SK-N-SH (cell line): ENCODE data around the gene SEMA3C. TPM values are rescaled to one million over a fixed set of nuclear protein-coding genes. Genes with fewer than 3 reads are reported as not detected.
A peak's percentile ranks its signal among the peaks of the same experiment; 100 is the strongest.

Source experiments
- CTCF ChIA-PET: fragments of 300-600, 350-600 bp; formaldehyde crosslinking; extraction: SDS; loops from one replicate; lab custom pipeline; 2021; lab: Yijun Ruan, JAX
- POLR2A ChIA-PET: fragments of 350-600 bp; sonication (Branson Sonifier 250); formaldehyde crosslinking; extraction: SDS; loops from one replicate; lab custom pipeline; 2020; ENCODE audit warnings: antibody characterized with exemption, inconsistent platforms; lab: Yijun Ruan, JAX
- DNase-seq: peaks from one replicate; pipeline ENCODE4 v3.0.0; 2012
- H2AFZ ChIP-seq: fragments of 200-600 bp; sonication (generic); 2 replicates; pipeline ENCODE4 v1.8.1; 2016; ENCODE audit warnings: antibody characterized with exemption, mild to moderate bottlenecking, low read depth
- H3F3A ChIP-seq: fragments of 200-600 bp; sonication (generic); replicated peaks from 2 replicates; pipeline ENCODE3; 2016; ENCODE audit warnings: antibody characterized with exemption, mild to moderate bottlenecking; ENCODE audit not compliant: insufficient read depth
- H3K27ac ChIP-seq, 2 experiments: fragments of 200-500 bp in 1 of 2; fragments of 200-600 bp in 1 of 2; sonication (Bioruptor generic) in 1 of 2; sonication (generic), shearing (Covaris generic) in 1 of 2; 2 replicates each; pipeline versions ENCODE4 v1.5.1 to v1.6.1; 2014 to 2016; ENCODE audit warnings: low read depth in 2 of 2, inconsistent platforms in 1 of 2, low read length in 1 of 2, mild to moderate bottlenecking in 1 of 2, mixed read lengths in 1 of 2
- H3K27me3 ChIP-seq: fragments of 200-600 bp; sonication (generic), shearing (Covaris generic); 2 replicates; pipeline ENCODE4 v1.6.1; 2016; ENCODE audit warnings: mixed run types; ENCODE audit not compliant: insufficient read depth
- H3K36me3 ChIP-seq, 2 experiments: fragments of 200-500 bp in 1 of 2; fragments of 200-600 bp in 1 of 2; sonication (Bioruptor generic) in 1 of 2; sonication (generic) in 1 of 2; replicated peaks in 1 of 2; 2 replicates each; pipeline versions ENCODE3 to v1.5.1; 2014 to 2016; ENCODE audit warnings: low read length in 1 of 2, mild to moderate bottlenecking in 1 of 2; ENCODE audit not compliant: insufficient read depth in 2 of 2, control insufficient read depth in 1 of 2
- H3K4me1 ChIP-seq, 2 experiments: fragments of 200-500 bp in 1 of 2; fragments of 200-600 bp in 1 of 2; sonication (Bioruptor generic) in 1 of 2; sonication (generic), shearing (Covaris generic) in 1 of 2; 2 replicates each; pipeline versions ENCODE4 v1.5.1 to v1.6.1; 2014 to 2016; ENCODE audit warnings: low read depth in 1 of 2, low read length in 1 of 2, mixed run types in 1 of 2; ENCODE audit not compliant: insufficient read depth in 2 of 2, control insufficient read depth in 1 of 2
- H3K4me2 ChIP-seq: fragments of 200-600 bp; sonication (generic), shearing (Covaris generic); 2 replicates; pipeline ENCODE4 v1.6.1; 2017; ENCODE audit warnings: mixed run types
- H3K4me3 ChIP-seq, 2 experiments: fragments of 200-500 bp in 1 of 2; fragments of 200-600 bp in 1 of 2; sonication (Bioruptor generic) in 1 of 2; sonication (generic), shearing (Covaris generic) in 1 of 2; 2 replicates each; pipeline versions ENCODE4 v1.5.1 to v1.8.1; 2014 to 2016; ENCODE audit warnings: low read depth in 2 of 2, inconsistent platforms in 1 of 2, low read length in 1 of 2, mild to moderate bottlenecking in 1 of 2, mixed read lengths in 1 of 2, moderate library complexity in 1 of 2
- H3K79me2 ChIP-seq: fragments of 200-600 bp; sonication (generic); 2 replicates; pipeline ENCODE4 v1.8.1; 2017; ENCODE audit warnings: mild to moderate bottlenecking; ENCODE audit not compliant: insufficient read depth
- H3K9ac ChIP-seq: fragments of 200-600 bp; sonication (generic); 2 replicates; pipeline ENCODE4 v1.6.1; 2017; ENCODE audit warnings: mixed run types
- H3K9me2 ChIP-seq: fragments of 200-600 bp; sonication (generic); 2 replicates; pipeline ENCODE4 v1.6.1; 2017; ENCODE audit warnings: mixed run types
- H3K9me3 ChIP-seq: fragments of 200-600 bp; sonication (generic); 2 replicates; pipeline ENCODE4 v1.6.1; 2017; ENCODE audit warnings: mixed run types, mild to moderate bottlenecking, moderate library complexity
- H4K20me1 ChIP-seq: fragments of 200-600 bp; sonication (generic); 2 replicates; pipeline ENCODE4 v1.6.1; 2017; ENCODE audit warnings: mild to moderate bottlenecking, mixed run types; ENCODE audit not compliant: insufficient read depth
- ELF1 ChIP-seq: IDR thresholded peaks from 2 replicates; pipeline ENCODE4 v1.4.0; 2012
- EP300 ChIP-seq, 2 experiments: IDR thresholded peaks; 2 replicates each; pipeline versions ENCODE4 v1.4.0 to v1.6.1; 2012; ENCODE audit warnings: borderline replicate concordance in 1 of 2, low read depth in 1 of 2, low read length in 1 of 2
- EZH2phosphoT487 ChIP-seq: fragments of 200-600 bp; sonication (generic); IDR thresholded peaks from 2 replicates; pipeline ENCODE4 v1.6.1; 2017; ENCODE audit warnings: low read depth, mixed run types, mild to moderate bottlenecking, antibody characterized with exemption, moderate library complexity, borderline replicate concordance
- FOSL2 ChIP-seq: IDR thresholded peaks from 2 replicates; pipeline ENCODE4 v1.4.0; 2012; ENCODE audit warnings: low read depth, mild to moderate bottlenecking, moderate library complexity, borderline replicate concordance
- FOXJ3 ChIP-seq: sonication (generic); formaldehyde crosslinking; IDR thresholded peaks from 2 replicates; pipeline ENCODE4 v1.5.1; 2020; ENCODE audit warnings: mild to moderate bottlenecking, missing genetic modification reagents
- NRF1 ChIP-seq: IDR thresholded peaks from 2 replicates; pipeline ENCODE4 v1.6.1; 2012; ENCODE audit warnings: low read depth, mild to moderate bottlenecking, low read length
- POLR2AphosphoS5 ChIP-seq: IDR thresholded peaks from 2 replicates; pipeline ENCODE4 v1.6.1; 2012; ENCODE audit warnings: low read depth, low read length
- RAD21 ChIP-seq: IDR thresholded peaks from 2 replicates; pipeline ENCODE4 v1.6.1; 2012; ENCODE audit warnings: mild to moderate bottlenecking, low read length
- SMC3 ChIP-seq: IDR thresholded peaks from 2 replicates; pipeline ENCODE4 v1.6.1; 2012; ENCODE audit warnings: low read depth, low read length, improper control_type of control experiment
- TEAD4 ChIP-seq: IDR thresholded peaks from 2 replicates; pipeline ENCODE4 v1.4.0; 2012; ENCODE audit warnings: mild to moderate bottlenecking, borderline replicate concordance; ENCODE audit not compliant: insufficient read depth
- YY1 ChIP-seq: IDR thresholded peaks from 2 replicates; pipeline ENCODE4 v1.4.0; 2012; ENCODE audit warnings: low read depth, mild to moderate bottlenecking
- WGBS: methylation state at CpG from one replicate; pipeline ENCODE4 v1.1.6; 2017; ENCODE audit warnings: low lambda C conversion rate; 5-methylcytosine and 5-hydroxymethylcytosine counted together
- polyA plus RNA-seq, 3 experiments: library from polyadenylated mRNA; depleted of rRNA; stranded (reverse); fragments of >200 nt; gene quantifications; 2 replicates each; pipeline ENCODE4 v1.2.3, GENCODE V29; 2012
- TF ChIP-seq, protein P1 (sequence below): IDR thresholded peaks from 2 replicates; pipeline ENCODE4 v1.6.1; 2012; ENCODE audit warnings: mild to moderate bottlenecking, low read depth, low read length, moderate library complexity

Gene SEMA3C
- polyA plus RNA-seq, 1 of the 3 experiments (the other 2 are of a cell fraction) = 51.1 TPM

DNA sequence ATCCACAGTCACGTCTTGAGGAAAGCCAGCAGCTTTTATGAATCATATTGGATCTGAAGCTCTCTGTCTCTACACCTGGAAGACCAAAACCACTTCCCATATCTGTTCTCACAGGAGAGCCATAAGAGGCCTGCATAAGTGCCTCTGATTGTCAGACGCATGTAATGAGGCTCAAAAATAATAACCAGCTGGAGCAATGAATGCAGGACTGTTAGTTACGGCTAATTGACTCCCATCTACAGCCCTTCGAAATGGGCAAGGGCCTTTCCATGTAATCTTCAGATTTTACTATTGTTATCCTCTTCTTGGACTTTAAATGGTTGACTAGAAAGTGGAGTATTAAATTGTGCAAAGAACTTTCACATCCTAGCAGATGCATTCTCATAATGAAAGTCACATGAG, 4.4 kb upstream of the SEMA3C start (continued):
- TF ChIP-seq FOSL2 (no peak), EZH2phosphoT487 (no peak), FOXJ3 (CRISPR knock-in tag) (no peak)
- TF ChIP-seq, all 33 proteins: peak for 0

DNA sequence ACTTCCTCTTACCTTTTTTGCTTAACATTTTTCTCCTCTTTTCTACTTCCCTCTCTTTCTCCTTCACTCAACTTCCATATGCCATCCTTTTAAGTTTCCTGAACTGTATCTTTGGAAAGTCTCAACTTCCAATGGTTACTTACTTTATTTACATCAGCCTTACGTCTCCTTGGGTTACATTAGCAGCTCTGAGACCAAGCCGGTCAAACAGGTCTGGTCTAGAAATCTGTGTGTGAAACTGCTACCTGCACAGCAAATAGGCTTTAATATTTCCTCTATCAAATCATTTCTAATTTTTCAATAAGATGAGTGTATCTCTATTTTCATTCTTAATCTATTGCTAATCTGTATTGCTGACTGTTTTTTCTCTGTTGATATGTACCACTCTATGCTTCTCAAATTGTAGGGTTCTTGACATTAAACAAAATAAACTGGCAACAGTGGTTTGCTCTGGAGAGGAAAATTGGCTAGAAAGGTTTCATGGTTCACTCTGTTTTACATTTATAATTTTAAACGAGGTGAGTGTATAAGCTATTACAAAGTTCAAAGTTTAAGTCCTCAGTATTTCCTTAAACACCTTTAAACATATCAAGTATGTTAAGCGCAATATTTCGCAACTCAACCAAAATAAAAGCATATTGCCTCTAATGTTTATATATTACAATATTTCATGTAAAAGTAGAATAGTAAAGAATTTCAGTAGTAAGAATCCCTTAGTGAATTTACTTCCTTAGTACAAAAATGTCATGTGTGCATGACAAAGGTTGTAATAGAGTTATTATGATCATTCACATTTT, 3.6 kb upstream of the SEMA3C start:
- Histone ChIP-seq H3K4me1 (peaks cover 5% of the 10 kb centered on the region in 2 experiments; a peak in 2 of 4 replicates), H3K9ac (no peak overlapping the region), H3K36me3 (no peaks in the 10 kb centered on the region), H2AFZ (0 out of 2 replicates have a peak overlapping the region, but pooled peaks have one; percentile 2), H3K9me3 (no peaks in the 10 kb centered on the region), H3F3A (peaks cover 10% of the 10 kb centered on the region), H4K20me1 (no peaks in the 10 kb centered on the region), H3K27ac (no peak overlapping the region), H3K9me2 (no peaks in the 10 kb centered on the region), H3K4me2 (no peak overlapping the region), H3K4me3 (no peak overlapping the region), H3K79me2 (peaks cover 13% of the 10 kb centered on the region; the same call in 1 of the 2 replicates), H3K27me3 (no peaks in the 10 kb centered on the region)
- ChIA-PET CTCF (interaction anchor here (1.0 to 4.2 kb wide), 7 partner anchors 12 to 547 kb away, joined by 3 to 32 read pairs (median 8); no protein-coding TSS in a partner anchor), POLR2A (no interaction called here)
- TF ChIP-seq NRF1 (no peak), SMC3 (no peak), POLR2AphosphoS5 (no peak), RAD21 (no peak), YY1 (no peak), TEAD4 (no peak), ELF1 (no peak), EP300 (IDR thresholded peaks at IDR 0.05; ENCODE audit: borderline replicate concordance in 1 of 2, low read depth in 1 of 2, low read length in 1 of 2) (no peak)
- TF ChIP-seq, protein P1, sequence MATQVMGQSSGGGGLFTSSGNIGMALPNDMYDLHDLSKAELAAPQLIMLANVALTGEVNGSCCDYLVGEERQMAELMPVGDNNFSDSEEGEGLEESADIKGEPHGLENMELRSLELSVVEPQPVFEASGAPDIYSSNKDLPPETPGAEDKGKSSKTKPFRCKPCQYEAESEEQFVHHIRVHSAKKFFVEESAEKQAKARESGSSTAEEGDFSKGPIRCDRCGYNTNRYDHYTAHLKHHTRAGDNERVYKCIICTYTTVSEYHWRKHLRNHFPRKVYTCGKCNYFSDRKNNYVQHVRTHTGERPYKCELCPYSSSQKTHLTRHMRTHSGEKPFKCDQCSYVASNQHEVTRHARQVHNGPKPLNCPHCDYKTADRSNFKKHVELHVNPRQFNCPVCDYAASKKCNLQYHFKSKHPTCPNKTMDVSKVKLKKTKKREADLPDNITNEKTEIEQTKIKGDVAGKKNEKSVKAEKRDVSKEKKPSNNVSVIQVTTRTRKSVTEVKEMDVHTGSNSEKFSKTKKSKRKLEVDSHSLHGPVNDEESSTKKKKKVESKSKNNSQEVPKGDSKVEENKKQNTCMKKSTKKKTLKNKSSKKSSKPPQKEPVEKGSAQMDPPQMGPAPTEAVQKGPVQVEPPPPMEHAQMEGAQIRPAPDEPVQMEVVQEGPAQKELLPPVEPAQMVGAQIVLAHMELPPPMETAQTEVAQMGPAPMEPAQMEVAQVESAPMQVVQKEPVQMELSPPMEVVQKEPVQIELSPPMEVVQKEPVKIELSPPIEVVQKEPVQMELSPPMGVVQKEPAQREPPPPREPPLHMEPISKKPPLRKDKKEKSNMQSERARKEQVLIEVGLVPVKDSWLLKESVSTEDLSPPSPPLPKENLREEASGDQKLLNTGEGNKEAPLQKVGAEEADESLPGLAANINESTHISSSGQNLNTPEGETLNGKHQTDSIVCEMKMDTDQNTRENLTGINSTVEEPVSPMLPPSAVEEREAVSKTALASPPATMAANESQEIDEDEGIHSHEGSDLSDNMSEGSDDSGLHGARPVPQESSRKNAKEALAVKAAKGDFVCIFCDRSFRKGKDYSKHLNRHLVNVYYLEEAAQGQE = no peak
- WGBS = 88% methylated on average over 5 of the region's 5 CpGs
- no peak for DNase-seq
